HepG2 (cell line): ENCODE data around the gene VAPA. TPM values are rescaled to one million over a fixed set of nuclear protein-coding genes. Genes with fewer than 3 reads are reported as not detected.

ENCODE experiments used
- ATAC-seq: fragments of 200-7000 bp; cut with Tn5 transposase; 3 replicates; pipeline ENCODE4 v1.9.1; 2020; ENCODE audit warnings: mild to moderate bottlenecking, moderate library complexity
- BruUV-seq: library from RNA; stranded (reverse); fragments of 400-500 nt; replicated peaks from 2 replicates; lab custom pipeline; 2021; lab: Mats Ljungman, UMichigan
- CTCF ChIA-PET: fragments of 300-600 bp; formaldehyde crosslinking; extraction: SDS; loops from one replicate; lab custom pipeline; 2021; ENCODE audit warnings: low total read pairs, inconsistent platforms, low intra/inter-chr PET ratio; lab: Yijun Ruan, JAX
- POLR2A ChIA-PET: fragments of 350-600 bp; sonication (Branson Sonifier 250); formaldehyde crosslinking; loops from one replicate; lab custom pipeline; 2020; ENCODE audit warnings: antibody characterized with exemption, inconsistent platforms; lab: Yijun Ruan, JAX
- DNase-seq: peaks from one replicate; pipeline ENCODE4 v3.0.0-alpha.2; 2015; ENCODE audit warnings: low spot score
- FAIRE-seq: peaks from 3 replicates; lab custom pipeline; 2011; peaks lifted over from hg19 to GRCh38; lab: Jason Lieb, UNC
- H2AFZ ChIP-seq: one replicate; pipeline ENCODE4 v1.6.1; 2011; ENCODE audit warnings: low read length, inconsistent platforms
- H3K27ac ChIP-seq: fragments of 300-600 bp; 3 replicates; pipeline ENCODE4 v1.8.0; 2011; ENCODE audit warnings: mixed run types, mild to moderate bottlenecking, mixed read lengths, low read length, inconsistent platforms; ENCODE audit not compliant: insufficient read depth; ENCODE audit errors: extremely low read length
- H3K27me3 ChIP-seq, 2 experiments: fragments of 200-600 bp in 1 of 2; 2 replicates in 1 of 2; 3 replicates in 1 of 2; pipeline versions ENCODE4 v1.6.0 to v1.8.0; 2011; ENCODE audit warnings: low read length in 2 of 2, mild to moderate bottlenecking in 2 of 2, moderate library complexity in 2 of 2, inconsistent platforms in 1 of 2; ENCODE audit not compliant: insufficient read depth in 2 of 2, control insufficient read depth in 1 of 2
- H3K36me3 ChIP-seq, 2 experiments: fragments of 200-600 bp in 1 of 2; replicated peaks in 1 of 2; 2 replicates in 1 of 2; 3 replicates in 1 of 2; pipeline versions ENCODE4 v1.5.1 to v1.8.0; 2011; ENCODE audit warnings: low read length in 2 of 2, inconsistent platforms in 1 of 2; ENCODE audit not compliant: insufficient read depth in 2 of 2, control insufficient read depth in 1 of 2
- H3K4me1 ChIP-seq: 2 replicates; pipeline ENCODE4 v1.5.1; 2012; ENCODE audit warnings: low read length, inconsistent platforms; ENCODE audit not compliant: insufficient read depth
- H3K4me2 ChIP-seq: 2 replicates; pipeline ENCODE4 v1.6.0; 2011; ENCODE audit warnings: low read depth, low read length, inconsistent platforms
- H3K4me3 ChIP-seq, 3 experiments: fragments of 200-600 bp in 1 of 3; sonication (generic), shearing (Covaris generic) in 1 of 3; replicated peaks in 1 of 3; 2 replicates each; pipeline ENCODE4 v1.5.1; 2011 to 2016; ENCODE audit warnings: low read length in 3 of 3, inconsistent platforms in 2 of 3, low read depth in 2 of 3, mild to moderate bottlenecking in 2 of 3, control low read depth in 1 of 3, mixed read lengths in 1 of 3; ENCODE audit not compliant: insufficient read depth in 1 of 3
- H3K79me2 ChIP-seq: one replicate; pipeline ENCODE4 v1.6.1; 2011; ENCODE audit warnings: low read length, inconsistent platforms; ENCODE audit not compliant: insufficient read depth
- H3K9ac ChIP-seq: 2 replicates; pipeline ENCODE4 v1.6.0; 2011; ENCODE audit warnings: mild to moderate bottlenecking, low read depth, low read length, inconsistent platforms; ENCODE audit not compliant: insufficient read depth
- H3K9me3 ChIP-seq: 2 replicates; pipeline ENCODE4 v1.5.1; 2012; ENCODE audit warnings: mild to moderate bottlenecking, low read length
- H4K20me1 ChIP-seq: 2 replicates; pipeline ENCODE4 v1.6.0; 2011; ENCODE audit warnings: inconsistent platforms, mild to moderate bottlenecking, low read length, moderate library complexity; ENCODE audit not compliant: insufficient read depth
- POLR2AphosphoS5 ChIP-seq: IDR thresholded peaks from 2 replicates; pipeline ENCODE4 v1.6.1; 2012; ENCODE audit warnings: low read depth, low read length
- SRY ChIP-seq: sonication (generic); formaldehyde crosslinking; IDR thresholded peaks from 2 replicates; pipeline ENCODE4 v1.8.0; 2022; ENCODE audit warnings: mild to moderate bottlenecking, missing genetic modification reagents
- ZNF260 ChIP-seq: sonication (generic); formaldehyde crosslinking; IDR thresholded peaks from 2 replicates; pipeline ENCODE4 v1.4.0; 2020; ENCODE audit warnings: missing genetic modification reagents, low read depth, mild to moderate bottlenecking, borderline replicate concordance
- ZSCAN31 ChIP-seq: sonication (generic); formaldehyde crosslinking; IDR thresholded peaks from 2 replicates; pipeline ENCODE4 v1.5.0; 2020; ENCODE audit warnings: low read depth, mild to moderate bottlenecking, missing genetic modification reagents
- WGBS: methylation state at CpG from one replicate; pipeline ENCODE4 v1.1.6; 2017; ENCODE audit warnings: low lambda C conversion rate; 5-methylcytosine and 5-hydroxymethylcytosine counted together
- in situ Hi-C: cut with HindIII; loops from 2 replicates; pipeline ENCODE4 v1.10.0; 2017; ENCODE audit warnings: low pct_unique_long_range_greater_than_20kb; ENCODE audit not compliant: extremely low pct_ligation_motif_present
- intact Hi-C: fragments of 100-400 bp; cut with micrococcal nuclease; formaldehyde crosslinking; loops from one replicate; pipeline ENCODE4 v1.10.0; 2022; ENCODE audit not compliant: unreplicated experiment
- polyA plus RNA-seq, 8 experiments: library from polyadenylated mRNA; depleted of rRNA in 3 of 8; stranded (reverse) in 7 of 8; unstranded in 1 of 8; fragments of >200 nt; fragmentation: Illumina TruSeq in 4 of 8; extraction: Trizol in 4 of 8; gene quantifications; 2 replicates each; pipeline versions ENCODE4 v1.2.1 to v1.2.3, GENCODE V29; 2011 to 2016; ENCODE audit warnings: low read depth in 4 of 8, missing spikeins in 1 of 8, mixed read lengths in 1 of 8; ENCODE audit not compliant: insufficient read depth in 1 of 8
- total RNA-seq, 5 experiments: library from RNA; depleted of rRNA; stranded (reverse); fragments of >200 nt; fragmentation: Illumina TruSeq; extraction: Trizol; gene quantifications; 2 replicates each; pipeline ENCODE4 v1.2.3, GENCODE V29; 2016; ENCODE audit warnings: low read depth in 1 of 5
- TF ChIP-seq, protein P1 (sequence below): sonication (generic); formaldehyde crosslinking; IDR thresholded peaks from 2 replicates; pipeline ENCODE4 v1.5.0; 2020; ENCODE audit warnings: mild to moderate bottlenecking, missing genetic modification reagents, moderate library complexity
- TF ChIP-seq, protein P2 (sequence below): IDR thresholded peaks from 2 replicates; pipeline ENCODE4 v1.6.1; 2016; ENCODE audit warnings: missing compliant biosample characterization, missing genetic modification reagents, borderline replicate concordance
- TF ChIP-seq, protein P3 (sequence below): sonication (generic); formaldehyde crosslinking; IDR thresholded peaks from 2 replicates; pipeline ENCODE4 v1.8.1; 2023; ENCODE audit warnings: mild to moderate bottlenecking, missing genetic modification reagents
- TF ChIP-seq, protein P4 (sequence below): IDR thresholded peaks from 2 replicates; pipeline ENCODE4 v1.6.1; 2016

VAPA gene
- total and polyA plus RNA-seq, 2 of the 13 experiments (the other 11 are each of a cell fraction or from before 2014, with no cell fraction given), result 167 to 294 TPM

DNA sequence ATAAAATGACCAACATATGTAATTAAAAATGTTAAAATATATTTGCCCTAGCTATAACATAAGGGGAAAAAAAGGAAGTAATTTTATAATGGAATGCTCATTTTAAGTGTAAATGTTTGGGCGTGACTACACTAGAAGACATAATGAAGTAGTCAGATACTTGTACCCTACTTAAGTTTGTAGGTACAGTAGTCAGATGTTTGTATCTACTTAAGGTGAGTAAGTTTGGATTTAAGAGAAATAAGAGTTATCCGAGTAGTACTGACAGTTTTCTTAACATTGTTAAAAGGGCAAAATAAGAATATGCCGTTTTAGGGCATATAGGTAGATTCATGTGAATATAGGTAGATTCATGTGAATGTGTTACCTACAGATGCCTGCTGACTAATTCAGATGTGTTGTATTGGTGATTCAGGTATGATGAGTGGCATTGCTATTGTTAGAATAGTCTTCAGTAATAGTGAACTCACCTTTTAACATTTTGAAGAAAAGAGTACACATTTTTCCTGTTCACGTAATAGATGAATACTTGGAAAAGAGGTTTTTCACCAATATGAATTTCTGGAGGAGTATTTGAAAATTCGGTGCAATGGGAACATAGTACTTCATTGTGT lies 14.9 kb downstream of the VAPA start:
- H3K36me3 ChIP-seq, result peaks cover 1 to 11% of the 10 kb centered on the region in 2 experiments; a peak in 4 of 5 replicates
- H3K9me3 ChIP-seq, result no peaks in the 10 kb centered on the region
- H3K9ac ChIP-seq, result no peak overlapping the region
- intact Hi-C loops, result no loop called here
- WGBS, result 96% methylated on average over 5 of the region's 5 CpGs
- in situ Hi-C loops, result loop anchor here (10.0 kb wide), 1 partner anchor 124 kb away; no protein-coding TSS in a partner anchor
- CTCF ChIA-PET, result no interaction called here
- DNase-seq, result no peak
- peaks cover 90% of the 10 kb centered on the region for H3K4me1 ChIP-seq
- H3K4me2 ChIP-seq, result no peak overlapping the region
- no peak overlapping the region for H3K4me3 ChIP-seq
- peaks cover 81% of the 10 kb centered on the region for H4K20me1 ChIP-seq
- no peak overlapping the region for H3K27ac ChIP-seq
- BruUV-seq, result no TSS peak
- no peak for ATAC-seq
- peaks cover 97% of the 10 kb centered on the region for H3K79me2 ChIP-seq
- POLR2A ChIA-PET, result no interaction called here
- no peak overlapping the region for H2AFZ ChIP-seq
- FAIRE-seq, result no peak
- TF ChIP-seq POLR2AphosphoS5, result no peak
- no peak for TF ChIP-seq SRY (CRISPR knock-in tag)
- TF ChIP-seq, protein P1, sequence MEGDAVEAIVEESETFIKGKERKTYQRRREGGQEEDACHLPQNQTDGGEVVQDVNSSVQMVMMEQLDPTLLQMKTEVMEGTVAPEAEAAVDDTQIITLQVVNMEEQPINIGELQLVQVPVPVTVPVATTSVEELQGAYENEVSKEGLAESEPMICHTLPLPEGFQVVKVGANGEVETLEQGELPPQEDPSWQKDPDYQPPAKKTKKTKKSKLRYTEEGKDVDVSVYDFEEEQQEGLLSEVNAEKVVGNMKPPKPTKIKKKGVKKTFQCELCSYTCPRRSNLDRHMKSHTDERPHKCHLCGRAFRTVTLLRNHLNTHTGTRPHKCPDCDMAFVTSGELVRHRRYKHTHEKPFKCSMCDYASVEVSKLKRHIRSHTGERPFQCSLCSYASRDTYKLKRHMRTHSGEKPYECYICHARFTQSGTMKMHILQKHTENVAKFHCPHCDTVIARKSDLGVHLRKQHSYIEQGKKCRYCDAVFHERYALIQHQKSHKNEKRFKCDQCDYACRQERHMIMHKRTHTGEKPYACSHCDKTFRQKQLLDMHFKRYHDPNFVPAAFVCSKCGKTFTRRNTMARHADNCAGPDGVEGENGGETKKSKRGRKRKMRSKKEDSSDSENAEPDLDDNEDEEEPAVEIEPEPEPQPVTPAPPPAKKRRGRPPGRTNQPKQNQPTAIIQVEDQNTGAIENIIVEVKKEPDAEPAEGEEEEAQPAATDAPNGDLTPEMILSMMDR (CRISPR knock-in tag), result no peak
- H3K27me3 ChIP-seq, result no peaks in the 10 kb centered on the region

DNA sequence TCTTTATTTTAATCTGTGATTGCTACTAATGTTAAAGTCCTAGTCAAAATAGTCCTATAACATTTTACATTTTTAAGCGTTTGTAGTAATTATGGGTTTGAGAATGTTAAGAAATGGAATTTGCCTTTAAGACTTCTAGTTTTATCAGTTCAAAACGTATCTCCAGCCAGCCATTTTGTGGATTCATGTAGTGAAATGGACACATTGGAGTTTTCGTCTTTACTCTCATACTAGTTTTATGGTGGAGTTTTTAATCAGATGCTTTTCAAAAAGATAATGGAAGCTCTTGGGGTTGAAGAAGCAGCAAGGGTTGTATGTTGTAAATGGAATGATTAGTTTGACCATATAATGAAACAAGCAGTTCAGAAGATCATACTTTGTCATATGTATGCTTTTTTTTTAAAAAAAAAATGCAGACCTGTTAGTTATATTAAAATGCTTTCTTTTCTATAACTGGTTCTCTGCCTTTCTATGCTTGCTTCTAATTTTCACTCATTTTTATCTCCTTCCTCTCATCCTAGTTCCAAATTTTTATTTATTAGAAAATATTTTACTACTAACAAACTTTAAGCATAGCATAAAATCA lies 16.6 kb downstream of the VAPA start:
- ATAC-seq (no peak), DNase-seq (no peak), FAIRE-seq (no peak)
- in situ Hi-C loops (no loop called here), intact Hi-C loops (no loop called here)
- no peaks in the 10 kb centered on the region for H3K9me3 ChIP-seq
- no peak overlapping the region for H3K27ac ChIP-seq
- peaks cover 73% of the 10 kb centered on the region for H4K20me1 ChIP-seq
- H2AFZ ChIP-seq, result no peak overlapping the region
- H3K4me1 ChIP-seq, result peaks cover 79% of the 10 kb centered on the region
- H3K9ac ChIP-seq, result no peak overlapping the region
- H3K79me2 ChIP-seq, result peaks cover 92% of the 10 kb centered on the region
- BruUV-seq, result no TSS peak
- WGBS, result 91% methylated on average over 3 of the region's 3 CpGs
- H3K27me3 ChIP-seq, result no peaks in the 10 kb centered on the region
- ChIA-PET POLR2A (no interaction called here), CTCF (no interaction called here)
- no peak overlapping the region for H3K4me2 ChIP-seq
- H3K36me3 ChIP-seq, result peaks cover 1 to 17% of the 10 kb centered on the region in 2 experiments; a peak in 4 of 5 replicates
- H3K4me3 ChIP-seq, result no peak overlapping the region
- TF ChIP-seq, protein P2, sequence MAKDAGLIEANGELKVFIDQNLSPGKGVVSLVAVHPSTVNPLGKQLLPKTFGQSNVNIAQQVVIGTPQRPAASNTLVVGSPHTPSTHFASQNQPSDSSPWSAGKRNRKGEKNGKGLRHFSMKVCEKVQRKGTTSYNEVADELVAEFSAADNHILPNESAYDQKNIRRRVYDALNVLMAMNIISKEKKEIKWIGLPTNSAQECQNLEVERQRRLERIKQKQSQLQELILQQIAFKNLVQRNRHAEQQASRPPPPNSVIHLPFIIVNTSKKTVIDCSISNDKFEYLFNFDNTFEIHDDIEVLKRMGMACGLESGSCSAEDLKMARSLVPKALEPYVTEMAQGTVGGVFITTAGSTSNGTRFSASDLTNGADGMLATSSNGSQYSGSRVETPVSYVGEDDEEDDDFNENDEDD (CRISPR knock-in tag), result no peak
- TF ChIP-seq, protein P3, sequence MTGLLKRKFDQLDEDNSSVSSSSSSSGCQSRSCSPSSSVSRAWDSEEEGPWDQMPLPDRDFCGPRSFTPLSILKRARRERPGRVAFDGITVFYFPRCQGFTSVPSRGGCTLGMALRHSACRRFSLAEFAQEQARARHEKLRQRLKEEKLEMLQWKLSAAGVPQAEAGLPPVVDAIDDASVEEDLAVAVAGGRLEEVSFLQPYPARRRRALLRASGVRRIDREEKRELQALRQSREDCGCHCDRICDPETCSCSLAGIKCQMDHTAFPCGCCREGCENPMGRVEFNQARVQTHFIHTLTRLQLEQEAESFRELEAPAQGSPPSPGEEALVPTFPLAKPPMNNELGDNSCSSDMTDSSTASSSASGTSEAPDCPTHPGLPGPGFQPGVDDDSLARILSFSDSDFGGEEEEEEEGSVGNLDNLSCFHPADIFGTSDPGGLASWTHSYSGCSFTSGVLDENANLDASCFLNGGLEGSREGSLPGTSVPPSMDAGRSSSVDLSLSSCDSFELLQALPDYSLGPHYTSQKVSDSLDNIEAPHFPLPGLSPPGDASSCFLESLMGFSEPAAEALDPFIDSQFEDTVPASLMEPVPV (CRISPR knock-in tag), result no peak
- TF ChIP-seq, protein P4, sequence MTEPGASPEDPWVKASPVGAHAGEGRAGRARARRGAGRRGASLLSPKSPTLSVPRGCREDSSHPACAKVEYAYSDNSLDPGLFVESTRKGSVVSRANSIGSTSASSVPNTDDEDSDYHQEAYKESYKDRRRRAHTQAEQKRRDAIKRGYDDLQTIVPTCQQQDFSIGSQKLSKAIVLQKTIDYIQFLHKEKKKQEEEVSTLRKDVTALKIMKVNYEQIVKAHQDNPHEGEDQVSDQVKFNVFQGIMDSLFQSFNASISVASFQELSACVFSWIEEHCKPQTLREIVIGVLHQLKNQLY, result no peak
- no peak for TF ChIP-seq ZNF260 (CRISPR knock-in tag)
- no peak for TF ChIP-seq ZSCAN31
